HEK293 (cell line): ENCODE data around the gene HDDC2.

Source experiments
- MZF1 ChIP-seq: fragments of 450-650 bp; formaldehyde crosslinking; IDR thresholded peaks from 2 replicates; pipeline ENCODE4 v1.5.1; 2017; ENCODE audit warnings: missing biosample characterization, missing genetic modification characterization, borderline replicate concordance
- SCRT1 ChIP-seq: fragments of 450-650 bp; formaldehyde crosslinking; IDR thresholded peaks from 2 replicates; pipeline ENCODE4 v1.5.1; 2016; ENCODE audit warnings: missing biosample characterization, missing genetic modification characterization, borderline replicate concordance
- SP7 ChIP-seq: fragments of 450-650 bp; formaldehyde crosslinking; IDR thresholded peaks from 2 replicates; pipeline ENCODE4 v1.5.1; 2016; ENCODE audit warnings: missing biosample characterization, missing genetic modification characterization
- TRIM28 ChIP-seq: IDR thresholded peaks from 2 replicates; pipeline ENCODE4 v1.6.1; 2011; ENCODE audit warnings: low read length, control low read depth, borderline replicate concordance
- WT1 ChIP-seq: fragments of 450-650 bp; formaldehyde crosslinking; IDR thresholded peaks from 2 replicates; pipeline ENCODE4 v1.5.1; 2016; ENCODE audit warnings: missing biosample characterization, missing genetic modification characterization
- YY1 ChIP-seq: fragments of 450-650 bp; formaldehyde crosslinking; IDR thresholded peaks from 2 replicates; pipeline ENCODE4 v1.5.1; 2018; ENCODE audit warnings: missing biosample characterization, missing genetic modification characterization
- ZBTB21 ChIP-seq: fragments of 450-650 bp; formaldehyde crosslinking; IDR thresholded peaks from 2 replicates; pipeline ENCODE4 v1.5.1; 2017; ENCODE audit warnings: missing biosample characterization, missing genetic modification characterization
- ZBTB8A ChIP-seq: fragments of 450-650 bp; formaldehyde crosslinking; IDR thresholded peaks from 2 replicates; pipeline ENCODE4 v1.5.1; 2016; ENCODE audit warnings: missing biosample characterization, missing genetic modification characterization
- ZFP37 ChIP-seq: fragments of 450-650 bp; formaldehyde crosslinking; IDR thresholded peaks from 2 replicates; pipeline ENCODE4 v1.5.1; 2016; ENCODE audit warnings: missing biosample characterization, missing genetic modification characterization
- ZNF133 ChIP-seq: fragments of 450-650 bp; formaldehyde crosslinking; IDR thresholded peaks from 2 replicates; pipeline ENCODE4 v1.5.1; 2016; ENCODE audit warnings: missing biosample characterization, missing genetic modification characterization
- ZNF148 ChIP-seq: fragments of 450-650 bp; formaldehyde crosslinking; IDR thresholded peaks from 2 replicates; pipeline ENCODE4 v1.5.0; 2017; ENCODE audit warnings: missing biosample characterization, missing genetic modification characterization, borderline replicate concordance
- ZNF174 ChIP-seq: fragments of 450-650 bp; formaldehyde crosslinking; IDR thresholded peaks from 2 replicates; pipeline ENCODE4 v1.5.0; 2017; ENCODE audit warnings: missing biosample characterization, mild to moderate bottlenecking, missing genetic modification characterization
- ZNF18 ChIP-seq: fragments of 450-650 bp; formaldehyde crosslinking; IDR thresholded peaks from 2 replicates; pipeline ENCODE4 v1.5.1; 2016; ENCODE audit warnings: missing biosample characterization, missing genetic modification characterization
- ZNF19 ChIP-seq: fragments of 450-650 bp; formaldehyde crosslinking; IDR thresholded peaks from 2 replicates; pipeline ENCODE4; 2016; ENCODE audit warnings: missing biosample characterization, missing genetic modification characterization, low read depth
- ZNF202 ChIP-seq: fragments of 450-650 bp; formaldehyde crosslinking; IDR thresholded peaks from 2 replicates; pipeline ENCODE4 v1.5.1; 2016; ENCODE audit warnings: missing biosample characterization, missing genetic modification characterization, borderline replicate concordance
- ZNF24 ChIP-seq: fragments of 450-650 bp; formaldehyde crosslinking; IDR thresholded peaks from 2 replicates; pipeline ENCODE4 v1.5.1; 2016; ENCODE audit warnings: missing biosample characterization, missing genetic modification characterization
- ZNF302 ChIP-seq: fragments of 450-650 bp; formaldehyde crosslinking; IDR thresholded peaks from 2 replicates; pipeline ENCODE4 v1.5.1; 2016; ENCODE audit warnings: missing biosample characterization, missing genetic modification characterization, low read depth
- ZNF335 ChIP-seq: fragments of 450-650 bp; formaldehyde crosslinking; conservative IDR thresholded peaks from 2 replicates; pipeline ENCODE4 v1.5.1; 2016; ENCODE audit warnings: missing biosample characterization, missing genetic modification characterization
- ZNF362 ChIP-seq: fragments of 450-650 bp; formaldehyde crosslinking; IDR thresholded peaks from 2 replicates; pipeline ENCODE4 v1.5.1; 2016; ENCODE audit warnings: missing biosample characterization, missing genetic modification characterization
- ZNF37A ChIP-seq: fragments of 450-650 bp; IDR thresholded peaks from 2 replicates; pipeline ENCODE4 v1.5.1; 2018; ENCODE audit warnings: missing biosample characterization, missing genetic modification characterization
- ZNF416 ChIP-seq: fragments of 450-650 bp; formaldehyde crosslinking; IDR thresholded peaks from 2 replicates; pipeline ENCODE4 v1.5.1; 2016; ENCODE audit warnings: missing biosample characterization, missing genetic modification characterization
- ZNF473 ChIP-seq: fragments of 450-650 bp; formaldehyde crosslinking; IDR thresholded peaks from 2 replicates; pipeline ENCODE4 v1.5.1; 2017; ENCODE audit warnings: missing biosample characterization, missing genetic modification characterization
- ZNF629 ChIP-seq: fragments of 450-650 bp; formaldehyde crosslinking; IDR thresholded peaks from 2 replicates; pipeline ENCODE4 v1.5.1; 2017; ENCODE audit warnings: missing biosample characterization, missing genetic modification characterization
- ZNF654 ChIP-seq: fragments of 450-650 bp; formaldehyde crosslinking; IDR thresholded peaks from 2 replicates; pipeline ENCODE4 v1.5.1; 2016; ENCODE audit warnings: low read depth, missing biosample characterization, missing genetic modification characterization
- ZNF785 ChIP-seq: fragments of 450-650 bp; formaldehyde crosslinking; IDR thresholded peaks from 2 replicates; pipeline ENCODE4 v1.5.1; 2016; ENCODE audit warnings: missing biosample characterization, missing genetic modification characterization
- ZNF843 ChIP-seq: fragments of 450-650 bp; formaldehyde crosslinking; IDR thresholded peaks from 2 replicates; pipeline ENCODE4 v1.5.1; 2016; ENCODE audit warnings: missing biosample characterization, missing genetic modification characterization
- ZSCAN5A ChIP-seq: fragments of 450-650 bp; formaldehyde crosslinking; IDR thresholded peaks from 2 replicates; pipeline ENCODE4 v1.5.1; 2016; ENCODE audit warnings: missing biosample characterization, missing genetic modification characterization
- ZXDB ChIP-seq: fragments of 450-650 bp; formaldehyde crosslinking; IDR thresholded peaks from 2 replicates; pipeline ENCODE4 v1.5.1; 2016; ENCODE audit warnings: missing biosample characterization, missing genetic modification characterization
- TF ChIP-seq, protein P1 (sequence below): fragments of 450-650 bp; formaldehyde crosslinking; IDR thresholded peaks from 2 replicates; pipeline ENCODE4 v1.5.1; 2017; ENCODE audit warnings: missing biosample characterization, missing genetic modification characterization
- TF ChIP-seq, protein P2 (sequence below): fragments of 450-650 bp; formaldehyde crosslinking; IDR thresholded peaks from 2 replicates; pipeline ENCODE4 v1.5.1; 2016; ENCODE audit warnings: missing biosample characterization, missing genetic modification characterization
- TF ChIP-seq, protein P3 (sequence below): fragments of 450-650 bp; formaldehyde crosslinking; IDR thresholded peaks from 2 replicates; pipeline ENCODE4; 2016; ENCODE audit warnings: missing biosample characterization, missing genetic modification characterization

The HDDC2 gene

GRCh38 chr6:125314009-125314581, 12.3 kb upstream of the HDDC2 start (continued):
- no peak for TF ChIP-seq ZNF843 (tag by site-specific recombination)
- peak; percentile 23; the same call in 1 of the 2 replicates for TF ChIP-seq ZXDB
- TF ChIP-seq ZNF202 (tag by site-specific recombination), result no peak
- no peak for TF ChIP-seq ZNF362 (tag by site-specific recombination)
- TF ChIP-seq, protein P1, sequence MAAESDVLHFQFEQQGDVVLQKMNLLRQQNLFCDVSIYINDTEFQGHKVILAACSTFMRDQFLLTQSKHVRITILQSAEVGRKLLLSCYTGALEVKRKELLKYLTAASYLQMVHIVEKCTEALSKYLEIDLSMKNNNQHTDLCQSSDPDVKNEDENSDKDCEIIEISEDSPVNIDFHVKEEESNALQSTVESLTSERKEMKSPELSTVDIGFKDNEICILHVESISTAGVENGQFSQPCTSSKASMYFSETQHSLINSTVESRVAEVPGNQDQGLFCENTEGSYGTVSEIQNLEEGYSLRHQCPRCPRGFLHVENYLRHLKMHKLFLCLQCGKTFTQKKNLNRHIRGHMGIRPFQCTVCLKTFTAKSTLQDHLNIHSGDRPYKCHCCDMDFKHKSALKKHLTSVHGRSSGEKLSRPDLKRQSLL (tag by site-specific recombination), result no peak
- TF ChIP-seq ZNF629, result no peak; the same call in 1 of the 2 replicates
- TF ChIP-seq ZNF335, result peak; percentile 28; the same call in 1 of the 2 replicates
- TF ChIP-seq SP7 (tag by site-specific recombination), result peak; percentile 37; the same call in 1 of the 2 replicates
- no peak for TF ChIP-seq ZBTB8A (tag by site-specific recombination)
- no peak for TF ChIP-seq ZNF473 (tag by site-specific recombination)
- TF ChIP-seq TRIM28, result 0 out of 2 replicates have a peak, but pooled peaks have one; percentile 28
- TF ChIP-seq ZSCAN5A (tag by site-specific recombination), result no peak
- TF ChIP-seq ZNF654, result peak; percentile 89
- TF ChIP-seq ZNF785 (tag by site-specific recombination), result no peak
- no peak for TF ChIP-seq ZNF37A (tag by site-specific recombination)
- TF ChIP-seq ZNF18 (tag by site-specific recombination), result peak; percentile 40; the same call in 1 of the 2 replicates
- TF ChIP-seq ZBTB21 (tag by site-specific recombination), result no peak
- TF ChIP-seq ZNF24 (tag by site-specific recombination), result no peak
- no peak for TF ChIP-seq ZNF133 (tag by site-specific recombination)
- no peak for TF ChIP-seq ZNF302 (tag by site-specific recombination)
- no peak for TF ChIP-seq YY1 (tag by site-specific recombination)
- no peak for TF ChIP-seq SCRT1
- TF ChIP-seq ZNF148, result no peak
- no peak for TF ChIP-seq ZNF19
- no peak for TF ChIP-seq ZNF174 (tag by site-specific recombination)
- TF ChIP-seq WT1 (tag by site-specific recombination), result no peak
- no peak for TF ChIP-seq MZF1
- TF ChIP-seq ZFP37, result no peak
- TF ChIP-seq, protein P2, sequence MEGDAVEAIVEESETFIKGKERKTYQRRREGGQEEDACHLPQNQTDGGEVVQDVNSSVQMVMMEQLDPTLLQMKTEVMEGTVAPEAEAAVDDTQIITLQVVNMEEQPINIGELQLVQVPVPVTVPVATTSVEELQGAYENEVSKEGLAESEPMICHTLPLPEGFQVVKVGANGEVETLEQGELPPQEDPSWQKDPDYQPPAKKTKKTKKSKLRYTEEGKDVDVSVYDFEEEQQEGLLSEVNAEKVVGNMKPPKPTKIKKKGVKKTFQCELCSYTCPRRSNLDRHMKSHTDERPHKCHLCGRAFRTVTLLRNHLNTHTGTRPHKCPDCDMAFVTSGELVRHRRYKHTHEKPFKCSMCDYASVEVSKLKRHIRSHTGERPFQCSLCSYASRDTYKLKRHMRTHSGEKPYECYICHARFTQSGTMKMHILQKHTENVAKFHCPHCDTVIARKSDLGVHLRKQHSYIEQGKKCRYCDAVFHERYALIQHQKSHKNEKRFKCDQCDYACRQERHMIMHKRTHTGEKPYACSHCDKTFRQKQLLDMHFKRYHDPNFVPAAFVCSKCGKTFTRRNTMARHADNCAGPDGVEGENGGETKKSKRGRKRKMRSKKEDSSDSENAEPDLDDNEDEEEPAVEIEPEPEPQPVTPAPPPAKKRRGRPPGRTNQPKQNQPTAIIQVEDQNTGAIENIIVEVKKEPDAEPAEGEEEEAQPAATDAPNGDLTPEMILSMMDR (tag by site-specific recombination), result peak; percentile 87
- TF ChIP-seq, protein P3, sequence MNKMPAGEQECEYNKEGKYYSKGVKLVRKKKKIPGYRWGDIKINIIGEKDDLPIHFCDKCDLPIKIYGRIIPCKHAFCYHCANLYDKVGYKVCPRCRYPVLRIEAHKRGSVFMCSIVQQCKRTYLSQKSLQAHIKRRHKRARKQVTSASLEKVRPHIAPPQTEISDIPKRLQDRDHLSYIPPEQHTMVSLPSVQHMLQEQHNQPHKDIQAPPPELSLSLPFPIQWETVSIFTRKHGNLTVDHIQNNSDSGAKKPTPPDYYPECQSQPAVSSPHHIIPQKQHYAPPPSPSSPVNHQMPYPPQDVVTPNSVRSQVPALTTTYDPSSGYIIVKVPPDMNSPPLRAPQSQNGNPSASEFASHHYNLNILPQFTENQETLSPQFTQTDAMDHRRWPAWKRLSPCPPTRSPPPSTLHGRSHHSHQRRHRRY (tag by site-specific recombination), result no peak
- no peak for TF ChIP-seq ZNF416 (tag by site-specific recombination)
